A549 (cell line): ENCODE measurements around the gene PLS3. TPM values are rescaled to one million over a fixed set of nuclear protein-coding genes. Genes with fewer than 3 reads are reported as not detected.

Source experiments
- ATAC-seq, 2 experiments: fragments of 200-7000 bp in 1 of 2; fragments of >200 bp in 1 of 2; cut with Nextera tagmentation in 1 of 2; cut with Tn5 transposase in 1 of 2; 3 replicates each; pipeline versions ENCODE4 v1.8.0 to v1.9.1; 2018 to 2020; ENCODE audit warnings: mild to moderate bottlenecking in 1 of 2, moderate library complexity in 1 of 2
- CTCF ChIA-PET: fragments of 300-600 bp; sonication (Branson Sonifier 250); formaldehyde crosslinking; extraction: SDS; loops from one replicate; lab custom pipeline; 2021; ENCODE audit warnings: antibody characterized with exemption, inconsistent platforms; lab: Yijun Ruan, JAX
- POLR2A ChIA-PET: fragments of 350-600 bp; formaldehyde crosslinking; extraction: SDS; loops from one replicate; lab custom pipeline; 2021; ENCODE audit warnings: antibody characterized with exemption, inconsistent platforms; lab: Yijun Ruan, JAX
- DNase-seq, 2 experiments: peaks; one replicate each; pipeline versions ENCODE4 v3.0.0 to v3.0.0-alpha.2; 2011 to 2016; ENCODE audit warnings: low read depth in 1 of 2, low spot score in 1 of 2
- FAIRE-seq: peaks from 2 replicates; lab custom pipeline; 2011; peaks lifted over from hg19 to GRCh38; lab: Jason Lieb, UNC
- H3K27ac ChIP-seq, 2 experiments: fragments of >200 bp; sonication (Bioruptor Twin); formaldehyde crosslinking; 3 replicates each; pipeline ENCODE4 v1.5.1; 2016 to 2017
- H3K4me1 ChIP-seq: fragments of >200 bp; sonication (Bioruptor Twin); formaldehyde crosslinking; 3 replicates; pipeline ENCODE4 v1.6.1; 2016
- H3K4me2 ChIP-seq: fragments of >200 bp; sonication (Bioruptor Twin); formaldehyde crosslinking; 3 replicates; pipeline ENCODE4 v1.6.1; 2016
- H3K4me3 ChIP-seq: fragments of >200 bp; sonication (Bioruptor Twin); formaldehyde crosslinking; 3 replicates; pipeline ENCODE4 v1.5.1; 2016
- H3K9me3 ChIP-seq: fragments of >200 bp; sonication (Bioruptor Twin); formaldehyde crosslinking; 3 replicates; pipeline ENCODE4 v1.6.1; 2016
- CBX2 ChIP-seq: fragments of 200-600 bp; sonication (generic); IDR thresholded peaks from 2 replicates; pipeline ENCODE4 v1.6.1; 2016; ENCODE audit warnings: low read depth, mild to moderate bottlenecking, borderline replicate concordance
- CHD2 ChIP-seq: fragments of 150-350 bp; IDR thresholded peaks from 2 replicates; pipeline ENCODE4 v1.6.1; 2014; ENCODE audit warnings: low read length; ENCODE audit not compliant: partially characterized antibody
- CHD4 ChIP-seq: fragments of 200-600 bp; sonication (generic); IDR thresholded peaks from 2 replicates; pipeline ENCODE4 v1.6.1; 2016; ENCODE audit warnings: antibody characterized with exemption, mild to moderate bottlenecking, borderline replicate concordance
- EHMT2 ChIP-seq: fragments of 200-600 bp; sonication (generic); IDR thresholded peaks from 2 replicates; pipeline ENCODE4 v1.6.1; 2016; ENCODE audit warnings: antibody characterized with exemption, low read depth, mild to moderate bottlenecking, moderate library complexity
- EP300 ChIP-seq, 2 experiments: fragments of >200 bp; sonication (Bioruptor Twin); formaldehyde crosslinking; IDR thresholded peaks; 2 replicates in 1 of 2; 3 replicates in 1 of 2; pipeline ENCODE4 v1.6.1; 2016 to 2017
- ESRRA ChIP-seq: fragments of 150-350 bp; IDR thresholded peaks from 2 replicates; pipeline ENCODE4 v1.6.1; 2014; ENCODE audit warnings: mild to moderate bottlenecking, low read length, borderline replicate concordance
- FOSB ChIP-seq: fragments of 250-450 bp; sonication (Bioruptor Pico); IDR thresholded peaks from 2 replicates; pipeline ENCODE4 v1.5.0; 2020; ENCODE audit warnings: mild to moderate bottlenecking, moderate library complexity
- HDAC2 ChIP-seq: fragments of 200-600 bp; sonication (generic); IDR thresholded peaks from 2 replicates; pipeline ENCODE4 v1.6.1; 2016
- HOXA7 ChIP-seq: fragments of 250-450 bp; sonication (Bioruptor Pico); IDR thresholded peaks from 2 replicates; pipeline ENCODE4 v1.5.0; 2020; ENCODE audit warnings: mild to moderate bottlenecking, moderate library complexity
- MAFK ChIP-seq: fragments of 450-650 bp; IDR thresholded peaks from 2 replicates; pipeline ENCODE4 v1.6.1; 2014; ENCODE audit not compliant: partially characterized antibody
- MYC ChIP-seq: IDR thresholded peaks from 2 replicates; pipeline ENCODE4 v1.6.1; 2012; ENCODE audit warnings: mild to moderate bottlenecking, inconsistent platforms, low read length, improper control_type of control experiment, borderline replicate concordance
- NFE2L2 ChIP-seq: fragments of 150-350 bp; conservative IDR thresholded peaks from 2 replicates; pipeline ENCODE4 v1.6.1; 2014; ENCODE audit warnings: low read length
- NR3C1 ChIP-seq: fragments of >200 bp; sonication (Bioruptor Twin); formaldehyde crosslinking; IDR thresholded peaks from 3 replicates; pipeline ENCODE4 v1.6.1; 2017
- POLR2A ChIP-seq: IDR thresholded peaks from 2 replicates; pipeline ENCODE4 v1.6.1; 2012; ENCODE audit warnings: mild to moderate bottlenecking, low read length
- RFX5 ChIP-seq: fragments of 450-650 bp; IDR thresholded peaks from 2 replicates; pipeline ENCODE4 v1.7.1; 2014; ENCODE audit warnings: antibody characterized with exemption, mild to moderate bottlenecking, moderate library complexity
- TFCP2L1 ChIP-seq: fragments of 250-450 bp; sonication (Bioruptor Pico); IDR thresholded peaks from 2 replicates; pipeline ENCODE4 v1.5.0; 2021; ENCODE audit warnings: mild to moderate bottlenecking
- TP53 ChIP-seq: fragments of 250-450 bp; sonication (Bioruptor Pico); IDR thresholded peaks from 2 replicates; pipeline ENCODE4 v1.5.0; 2021; ENCODE audit warnings: mild to moderate bottlenecking, moderate library complexity
- ZC3H11A ChIP-seq: fragments of 450-650 bp; IDR thresholded peaks from 2 replicates; pipeline ENCODE4 v1.6.1; 2014; ENCODE audit warnings: antibody characterized with exemption, mild to moderate bottlenecking
- ZNF302 ChIP-seq: fragments of 250-450 bp; sonication (Bioruptor Pico); IDR thresholded peaks from 2 replicates; pipeline ENCODE4 v1.9.0; 2021; ENCODE audit warnings: inconsistent platforms, mild to moderate bottlenecking, moderate library complexity
- ZSCAN20 ChIP-seq: fragments of 250-450 bp; sonication (Bioruptor Pico); IDR thresholded peaks from 2 replicates; pipeline ENCODE4 v1.8.0; 2022; ENCODE audit warnings: mild to moderate bottlenecking, moderate library complexity
- WGBS: methylation state at CpG from one replicate; pipeline ENCODE4 v1.1.6; 2017; ENCODE audit errors: missing lambda C conversion rate; 5-methylcytosine and 5-hydroxymethylcytosine counted together
- polyA plus RNA-seq, 4 experiments: library from polyadenylated mRNA; depleted of rRNA in 3 of 4; stranded (reverse); fragments of >200 nt; fragmentation: RNase III in 1 of 4; extraction: RNeasy Plus Mini Kit Qiagen cat#74134 plus additional on column Dnase treatment in 1 of 4; gene quantifications; 2 replicates in 3 of 4; 3 replicates in 1 of 4; pipeline ENCODE4 v1.2.3, GENCODE V29; 2011 to 2017
- TF ChIP-seq, protein P1 (sequence below): fragments of 200-600 bp; sonication (generic); IDR thresholded peaks from 2 replicates; pipeline ENCODE4 v1.6.1; 2016; ENCODE audit warnings: antibody characterized with exemption, mild to moderate bottlenecking, moderate library complexity
- TF ChIP-seq, protein P2 (sequence below): fragments of 250-450 bp; sonication (Bioruptor Pico); IDR thresholded peaks from 2 replicates; pipeline ENCODE4 v1.5.0; 2021; ENCODE audit warnings: mild to moderate bottlenecking, moderate library complexity, borderline replicate concordance
- TF ChIP-seq, protein P3 (sequence below): IDR thresholded peaks from 2 replicates; pipeline ENCODE4 v1.6.1; 2012
- TF ChIP-seq, protein P4 (sequence below): fragments of >200 bp; sonication (Bioruptor Twin); formaldehyde crosslinking; IDR thresholded peaks from 2 replicates; pipeline ENCODE4 v1.6.1; 2016

The PLS3 gene
- polyA plus RNA-seq, 2 of the 4 experiments (the other 2 are of a cell fraction): 303 to 437 TPM

- Histone ChIP-seq H3K4me3 (no peak overlapping the region), H3K27ac (no peak overlapping the region), H3K9me3 (no peaks in the 10 kb centered on the region), H3K4me2 (no peak overlapping the region), H3K4me1 (no peaks in the 10 kb centered on the region)
- POLR2A ChIA-PET: no interaction called here
- CTCF ChIA-PET: no interaction called here
- 58% methylated on average over 6 of the region's 6 CpGs for WGBS
- ATAC-seq (no peak), DNase-seq (no peak), FAIRE-seq (no peak)
- TF ChIP-seq MAFK (no peak), HDAC2 (no peak), CBX2 (no peak), RFX5 (no peak), ZSCAN20 (CRISPR knock-in tag) (no peak), EP300 (IDR thresholded peaks at IDR 0.05) (no peak), NR3C1 (no peak), CHD4 (no peak), NFE2L2 (no peak), CHD2 (no peak), ZNF302 (CRISPR knock-in tag) (no peak), ZC3H11A (no peak)
- TF ChIP-seq, protein P1, sequence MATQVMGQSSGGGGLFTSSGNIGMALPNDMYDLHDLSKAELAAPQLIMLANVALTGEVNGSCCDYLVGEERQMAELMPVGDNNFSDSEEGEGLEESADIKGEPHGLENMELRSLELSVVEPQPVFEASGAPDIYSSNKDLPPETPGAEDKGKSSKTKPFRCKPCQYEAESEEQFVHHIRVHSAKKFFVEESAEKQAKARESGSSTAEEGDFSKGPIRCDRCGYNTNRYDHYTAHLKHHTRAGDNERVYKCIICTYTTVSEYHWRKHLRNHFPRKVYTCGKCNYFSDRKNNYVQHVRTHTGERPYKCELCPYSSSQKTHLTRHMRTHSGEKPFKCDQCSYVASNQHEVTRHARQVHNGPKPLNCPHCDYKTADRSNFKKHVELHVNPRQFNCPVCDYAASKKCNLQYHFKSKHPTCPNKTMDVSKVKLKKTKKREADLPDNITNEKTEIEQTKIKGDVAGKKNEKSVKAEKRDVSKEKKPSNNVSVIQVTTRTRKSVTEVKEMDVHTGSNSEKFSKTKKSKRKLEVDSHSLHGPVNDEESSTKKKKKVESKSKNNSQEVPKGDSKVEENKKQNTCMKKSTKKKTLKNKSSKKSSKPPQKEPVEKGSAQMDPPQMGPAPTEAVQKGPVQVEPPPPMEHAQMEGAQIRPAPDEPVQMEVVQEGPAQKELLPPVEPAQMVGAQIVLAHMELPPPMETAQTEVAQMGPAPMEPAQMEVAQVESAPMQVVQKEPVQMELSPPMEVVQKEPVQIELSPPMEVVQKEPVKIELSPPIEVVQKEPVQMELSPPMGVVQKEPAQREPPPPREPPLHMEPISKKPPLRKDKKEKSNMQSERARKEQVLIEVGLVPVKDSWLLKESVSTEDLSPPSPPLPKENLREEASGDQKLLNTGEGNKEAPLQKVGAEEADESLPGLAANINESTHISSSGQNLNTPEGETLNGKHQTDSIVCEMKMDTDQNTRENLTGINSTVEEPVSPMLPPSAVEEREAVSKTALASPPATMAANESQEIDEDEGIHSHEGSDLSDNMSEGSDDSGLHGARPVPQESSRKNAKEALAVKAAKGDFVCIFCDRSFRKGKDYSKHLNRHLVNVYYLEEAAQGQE: no peak
- TF ChIP-seq, protein P2, sequence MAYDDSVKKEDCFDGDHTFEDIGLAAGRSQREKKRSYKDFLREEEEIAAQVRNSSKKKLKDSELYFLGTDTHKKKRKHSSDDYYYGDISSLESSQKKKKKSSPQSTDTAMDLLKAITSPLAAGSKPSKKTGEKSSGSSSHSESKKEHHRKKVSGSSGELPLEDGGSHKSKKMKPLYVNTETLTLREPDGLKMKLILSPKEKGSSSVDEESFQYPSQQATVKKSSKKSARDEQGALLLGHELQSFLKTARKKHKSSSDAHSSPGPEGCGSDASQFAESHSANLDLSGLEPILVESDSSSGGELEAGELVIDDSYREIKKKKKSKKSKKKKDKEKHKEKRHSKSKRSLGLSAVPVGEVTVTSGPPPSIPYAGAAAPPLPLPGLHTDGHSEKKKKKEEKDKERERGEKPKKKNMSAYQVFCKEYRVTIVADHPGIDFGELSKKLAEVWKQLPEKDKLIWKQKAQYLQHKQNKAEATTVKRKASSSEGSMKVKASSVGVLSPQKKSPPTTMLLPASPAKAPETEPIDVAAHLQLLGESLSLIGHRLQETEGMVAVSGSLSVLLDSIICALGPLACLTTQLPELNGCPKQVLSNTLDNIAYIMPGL (CRISPR knock-in tag): no peak
Measured at GRCh38 chrX:115693476-115693875, 132.5 kb downstream of the PLS3 start.

- CTCF ChIA-PET: no interaction called here
- DNase-seq: no peak
- TF ChIP-seq EP300 (IDR thresholded peaks at IDR 0.05) (no peak), ESRRA (no peak), EHMT2 (no peak), CBX2 (no peak), TFCP2L1 (CRISPR knock-in tag) (no peak), FOSB (CRISPR knock-in tag) (no peak), POLR2A (no peak), HOXA7 (CRISPR knock-in tag) (no peak), MYC (no peak), TP53 (CRISPR knock-in tag) (no peak)
- TF ChIP-seq, protein P3, sequence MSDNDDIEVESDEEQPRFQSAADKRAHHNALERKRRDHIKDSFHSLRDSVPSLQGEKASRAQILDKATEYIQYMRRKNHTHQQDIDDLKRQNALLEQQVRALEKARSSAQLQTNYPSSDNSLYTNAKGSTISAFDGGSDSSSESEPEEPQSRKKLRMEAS: no peak
- TF ChIP-seq, protein P4, sequence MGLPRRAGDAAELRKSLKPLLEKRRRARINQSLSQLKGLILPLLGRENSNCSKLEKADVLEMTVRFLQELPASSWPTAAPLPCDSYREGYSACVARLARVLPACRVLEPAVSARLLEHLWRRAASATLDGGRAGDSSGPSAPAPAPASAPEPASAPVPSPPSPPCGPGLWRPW: no peak
- TF ChIP-seq, all 56 proteins: peak for 0
- no peak for FAIRE-seq
- no peak overlapping the region for H3K4me2 ChIP-seq
- H3K27ac ChIP-seq: no peak overlapping the region
- H3K4me3 ChIP-seq: no peak overlapping the region
- no peak for ATAC-seq
- no peaks in the 10 kb centered on the region for H3K4me1 ChIP-seq
- POLR2A ChIA-PET: no interaction called here
- WGBS: 47% methylated on average over 5 of the region's 6 CpGs
- H3K9me3 ChIP-seq: no peaks in the 10 kb centered on the region
Measured at GRCh38 chrX:115694028-115694427, 133.1 kb downstream of the PLS3 start.
